A673 (cell line): ENCODE measurements around the gene BEST2.

Experiments
- EZH2 ChIP-seq: fragments of 200-600 bp; sonication (generic); IDR thresholded peaks from 2 replicates; pipeline ENCODE4 v1.6.1; 2017; ENCODE audit warnings: borderline replicate concordance, low read depth, mild to moderate bottlenecking, mixed read lengths, antibody characterized with exemption, low read length; ENCODE audit not compliant: poor library complexity, severe bottlenecking
- TF ChIP-seq, protein P1 (sequence below): fragments of 300-800, 200-600 bp; sonication (generic); conservative IDR thresholded peaks from 2 replicates; pipeline ENCODE4 v1.5.1; 2017; ENCODE audit warnings: low read depth, mild to moderate bottlenecking, antibody characterized with exemption, low read length, moderate library complexity, mixed read lengths

DNA sequence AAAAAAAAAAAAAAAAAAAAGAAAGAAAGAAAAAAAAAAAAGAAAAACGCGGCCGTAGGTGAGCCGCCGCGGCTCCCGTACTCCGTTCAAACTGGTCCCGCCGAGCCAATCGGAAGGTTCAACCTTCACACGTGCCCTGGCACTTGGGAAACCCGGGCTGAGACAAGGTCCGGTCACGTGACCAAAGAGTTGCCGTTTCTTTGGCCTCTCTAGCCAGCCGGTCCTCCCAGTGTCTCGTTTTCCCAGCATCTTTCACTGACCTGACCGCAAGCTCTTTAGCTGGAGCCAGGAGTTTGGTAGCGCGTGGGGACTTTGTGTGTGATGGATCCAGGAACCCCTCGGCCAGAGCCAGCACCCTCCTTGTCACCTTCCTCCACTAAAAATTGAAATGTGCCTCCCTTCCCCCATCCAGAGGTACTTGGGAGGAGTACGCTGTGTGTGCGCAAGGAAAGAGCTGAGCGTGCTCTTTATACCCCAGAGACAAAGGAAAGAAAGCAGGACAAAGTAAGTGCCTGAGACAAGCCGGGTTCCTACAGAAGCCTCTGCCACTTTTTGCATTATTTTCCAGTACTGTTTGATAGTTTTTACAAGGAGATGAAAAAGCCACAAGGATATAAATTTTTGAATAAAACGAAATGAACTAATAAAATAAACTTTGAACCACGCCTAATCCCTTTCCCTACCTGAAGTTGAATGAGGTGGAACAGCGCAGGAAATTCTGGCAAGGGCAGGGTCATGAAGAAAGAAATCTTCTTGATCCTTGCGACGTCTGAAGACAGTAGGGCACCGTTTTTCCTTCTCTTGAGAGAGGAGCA, 28.8 kb upstream of the BEST2 start:
- no peak for TF ChIP-seq EZH2
- TF ChIP-seq, protein P1, sequence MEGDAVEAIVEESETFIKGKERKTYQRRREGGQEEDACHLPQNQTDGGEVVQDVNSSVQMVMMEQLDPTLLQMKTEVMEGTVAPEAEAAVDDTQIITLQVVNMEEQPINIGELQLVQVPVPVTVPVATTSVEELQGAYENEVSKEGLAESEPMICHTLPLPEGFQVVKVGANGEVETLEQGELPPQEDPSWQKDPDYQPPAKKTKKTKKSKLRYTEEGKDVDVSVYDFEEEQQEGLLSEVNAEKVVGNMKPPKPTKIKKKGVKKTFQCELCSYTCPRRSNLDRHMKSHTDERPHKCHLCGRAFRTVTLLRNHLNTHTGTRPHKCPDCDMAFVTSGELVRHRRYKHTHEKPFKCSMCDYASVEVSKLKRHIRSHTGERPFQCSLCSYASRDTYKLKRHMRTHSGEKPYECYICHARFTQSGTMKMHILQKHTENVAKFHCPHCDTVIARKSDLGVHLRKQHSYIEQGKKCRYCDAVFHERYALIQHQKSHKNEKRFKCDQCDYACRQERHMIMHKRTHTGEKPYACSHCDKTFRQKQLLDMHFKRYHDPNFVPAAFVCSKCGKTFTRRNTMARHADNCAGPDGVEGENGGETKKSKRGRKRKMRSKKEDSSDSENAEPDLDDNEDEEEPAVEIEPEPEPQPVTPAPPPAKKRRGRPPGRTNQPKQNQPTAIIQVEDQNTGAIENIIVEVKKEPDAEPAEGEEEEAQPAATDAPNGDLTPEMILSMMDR = no peak
